HFFc6 (cell line): Measurements from ENCODE around the gene RIIAD1. TPM values are rescaled to one million over a fixed set of nuclear protein-coding genes. Genes with fewer than 3 reads are reported as not detected.
"Not testable (repeated sequence)": the region's sequence is repeated elsewhere in the genome, so short reads cannot be mapped to it uniquely, and the experiment has no call there.

Source experiments
- DNase-seq: peaks from one replicate; pipeline ENCODE4 v3.0.0-alpha.2; 2018
- H3K27ac Mint-ChIP-seq: 2 replicates; pipeline ENCODE4 v1.8.0; 2020; ENCODE audit warnings: mild to moderate bottlenecking, mixed read lengths
- H3K27me3 Mint-ChIP-seq: 2 replicates; pipeline ENCODE4 v1.8.0; 2021; ENCODE audit warnings: mild to moderate bottlenecking, moderate library complexity, mixed read lengths; ENCODE audit not compliant: insufficient read depth
- H3K36me3 Mint-ChIP-seq: 2 replicates; pipeline ENCODE4 v1.8.0; 2021; ENCODE audit warnings: low read depth, mixed read lengths
- H3K4me1 Mint-ChIP-seq: 2 replicates; pipeline ENCODE4 v1.8.0; 2020; ENCODE audit warnings: low read depth, mixed read lengths
- H3K4me3 Mint-ChIP-seq: 2 replicates; pipeline ENCODE4 v1.8.0; 2020; ENCODE audit warnings: mild to moderate bottlenecking, moderate library complexity, mixed read lengths
- H3K9me3 Mint-ChIP-seq: 2 replicates; pipeline ENCODE4 v1.8.0; 2020; ENCODE audit warnings: mild to moderate bottlenecking, mixed read lengths
- total RNA-seq, 6 experiments: library from RNA; stranded (reverse); fragmentation: NEBNext Ultra II Directional; extraction: Animal tissue kit (Norgen Biotek cat#: 25700); gene quantifications; 2 replicates in 1 of 6; 3 replicates in 5 of 6; pipeline ENCODE4 v1.2.3, GENCODE V29; 2021
- TF ChIP-seq, protein P1 (sequence below): fragments of 200-600 bp; sonication (generic); IDR thresholded peaks from 2 replicates; pipeline ENCODE4 v1.5.0; 2021; ENCODE audit warnings: antibody characterized with exemption, mild to moderate bottlenecking

The RIIAD1 gene
- total RNA-seq, 6 experiments from 2014 or later = not detected

- TF ChIP-seq, protein P1, sequence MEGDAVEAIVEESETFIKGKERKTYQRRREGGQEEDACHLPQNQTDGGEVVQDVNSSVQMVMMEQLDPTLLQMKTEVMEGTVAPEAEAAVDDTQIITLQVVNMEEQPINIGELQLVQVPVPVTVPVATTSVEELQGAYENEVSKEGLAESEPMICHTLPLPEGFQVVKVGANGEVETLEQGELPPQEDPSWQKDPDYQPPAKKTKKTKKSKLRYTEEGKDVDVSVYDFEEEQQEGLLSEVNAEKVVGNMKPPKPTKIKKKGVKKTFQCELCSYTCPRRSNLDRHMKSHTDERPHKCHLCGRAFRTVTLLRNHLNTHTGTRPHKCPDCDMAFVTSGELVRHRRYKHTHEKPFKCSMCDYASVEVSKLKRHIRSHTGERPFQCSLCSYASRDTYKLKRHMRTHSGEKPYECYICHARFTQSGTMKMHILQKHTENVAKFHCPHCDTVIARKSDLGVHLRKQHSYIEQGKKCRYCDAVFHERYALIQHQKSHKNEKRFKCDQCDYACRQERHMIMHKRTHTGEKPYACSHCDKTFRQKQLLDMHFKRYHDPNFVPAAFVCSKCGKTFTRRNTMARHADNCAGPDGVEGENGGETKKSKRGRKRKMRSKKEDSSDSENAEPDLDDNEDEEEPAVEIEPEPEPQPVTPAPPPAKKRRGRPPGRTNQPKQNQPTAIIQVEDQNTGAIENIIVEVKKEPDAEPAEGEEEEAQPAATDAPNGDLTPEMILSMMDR = no peak
- Mint-ChIP-seq H3K4me3 (no peak overlapping the region), H3K27me3 (peaks cover 32% of the 10 kb centered on the region), H3K27ac (no peak overlapping the region), H3K4me1 (peaks cover 12% of the 10 kb centered on the region), H3K36me3 (no peaks in the 10 kb centered on the region), H3K9me3 (no peaks in the 10 kb centered on the region)
- DNase-seq = no peak
Measured at GRCh38 chr1:151729157-151729965, 8.0 kb downstream of the RIIAD1 start.

GRCh38 chr1:151729966-151730291 is 8.6 kb downstream of the RIIAD1 start:
- Mint-ChIP-seq H3K9me3 (no peaks in the 10 kb centered on the region), H3K4me1 (peaks cover 12% of the 10 kb centered on the region), H3K27me3 (peaks cover 28% of the 10 kb centered on the region), H3K27ac (no peak overlapping the region), H3K36me3 (no peaks in the 10 kb centered on the region), H3K4me3 (no peak overlapping the region)
- no peak for DNase-seq
- TF ChIP-seq, protein P1 = no peak

DNA sequence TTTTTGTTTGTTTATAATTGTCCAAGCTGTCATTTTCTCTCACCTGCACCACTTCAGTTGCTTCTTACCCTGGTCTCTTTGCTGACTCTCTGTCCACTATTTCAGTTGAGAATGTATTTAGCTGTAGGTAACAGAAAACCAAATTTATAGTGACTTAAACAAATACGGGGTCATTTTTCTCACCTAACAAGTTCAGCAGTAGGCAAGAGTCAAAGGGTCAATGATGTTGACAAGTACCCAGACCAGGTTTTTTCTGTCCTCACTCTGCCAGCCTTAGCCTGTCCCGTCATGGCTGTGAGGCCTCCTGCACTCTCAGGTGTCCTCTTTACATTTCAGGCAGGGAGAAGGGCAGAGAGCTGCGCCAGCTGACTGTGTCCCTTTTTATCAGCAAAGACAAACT is 11.8 kb downstream of the RIIAD1 start:
- Mint-ChIP-seq H3K9me3 (peaks cover 11% of the 10 kb centered on the region), H3K4me3 (no peak overlapping the region), H3K36me3 (no peaks in the 10 kb centered on the region), H3K4me1 (peaks cover 9% of the 10 kb centered on the region), H3K27ac (no peak overlapping the region), H3K27me3 (peaks cover 16% of the 10 kb centered on the region)
- DNase-seq = no peak
- TF ChIP-seq, protein P1 = no peak

- H3K36me3 Mint-ChIP-seq = not testable (repeated sequence)
- H3K9me3 Mint-ChIP-seq = peaks cover 11% of the 10 kb centered on the region
Measured at GRCh38 chr1:151733995-151734394, 12.7 kb downstream of the RIIAD1 start.

DNA sequence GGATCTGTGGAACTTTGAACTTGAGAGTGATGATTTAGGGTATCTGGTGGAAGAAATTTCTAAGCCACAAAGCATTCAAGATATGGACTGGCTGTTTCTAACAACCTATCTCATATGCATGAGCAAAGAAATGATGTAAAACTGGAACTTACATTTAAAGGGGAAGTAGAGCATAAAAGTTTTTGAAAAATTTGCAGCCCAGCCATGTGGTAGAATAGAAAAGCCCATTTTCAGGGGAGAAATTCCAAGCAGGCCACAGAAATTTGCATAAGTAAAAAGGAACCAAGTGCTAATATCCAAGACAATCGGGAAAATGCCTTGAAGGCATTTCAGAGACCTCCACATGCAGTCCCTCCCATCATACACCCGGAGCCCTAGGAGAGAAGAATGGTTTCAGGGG is 15.7 kb downstream of the RIIAD1 start:
- TF ChIP-seq, protein P1 = no peak
- H3K9me3 Mint-ChIP-seq = peaks cover 11% of the 10 kb centered on the region

More at GRCh38 chr1:151733995-151734394, 12.7 kb downstream of the RIIAD1 start:
- not testable (repeated sequence) for H3K27ac Mint-ChIP-seq, DNase-seq, H3K4me3 Mint-ChIP-seq, H3K4me1 Mint-ChIP-seq
- H3K27me3 Mint-ChIP-seq = peaks cover 16% of the 10 kb centered on the region

GRCh38 chr1:151737479-151737878 is 16.2 kb downstream of the RIIAD1 start:
- Mint-ChIP-seq H3K4me1 (no peaks in the 10 kb centered on the region), H3K9me3 (peaks cover 11% of the 10 kb centered on the region)

More for the DNA sequence above, 15.7 kb downstream of the RIIAD1 start:
- DNase-seq = no peak
- peaks cover 17% of the 10 kb centered on the region for H3K27me3 Mint-ChIP-seq
- H3K4me1 Mint-ChIP-seq = no peaks in the 10 kb centered on the region
- no peaks in the 10 kb centered on the region for H3K36me3 Mint-ChIP-seq
- H3K27ac Mint-ChIP-seq = no peak overlapping the region
- H3K4me3 Mint-ChIP-seq = no peak overlapping the region

More at GRCh38 chr1:151737479-151737878, 16.2 kb downstream of the RIIAD1 start:
- TF ChIP-seq, protein P1 = no peak
- H3K27ac Mint-ChIP-seq = no peak overlapping the region
- H3K36me3 Mint-ChIP-seq = no peaks in the 10 kb centered on the region
- no peak for DNase-seq
- H3K4me3 Mint-ChIP-seq = no peak overlapping the region
- peaks cover 20% of the 10 kb centered on the region for H3K27me3 Mint-ChIP-seq
